T-helper 17 cell (primary cell): ENCODE results near the gene SCGN. TPM values are rescaled to one million over a fixed set of nuclear protein-coding genes. Genes with fewer than 3 reads are reported as not detected.

Source experiments
- total RNA-seq, 4 donors: library from RNA in 2 of 4; stranded (reverse) in 2 of 4; gene quantifications; one replicate each; pipeline ENCODE4 v1.2.3 and lab custom pipeline; 2022 to 2026

SCGN gene
- total RNA-seq, 2 donors from 2014 or later = not detected

Other genes with a start within 250 kb of the SCGN start
- gene SLC17A4, start 102.5 kb downstream of the SCGN start, total RNA-seq = not detected
- under 1 TPM in 1 of 2 donors, not detected in 1; 0.52 TPM for gene SLC17A1, start 179.8 kb downstream of the SCGN start, total RNA-seq
- gene SLC17A3, start 222.0 kb downstream of the SCGN start, total RNA-seq = 1 to 10 TPM; 1.3 to 2.4 TPM